Measurements from ENCODE around the gene FAM120A. TPM values are rescaled to one million over a fixed set of nuclear protein-coding genes. Genes with fewer than 3 reads are reported as not detected.

Gene FAM120A
- total and polyA plus RNA-seq, 2 of the 13 experiments (the other 11 are each of a cell fraction or from before 2014, with no cell fraction given): 41.3 to 44.4 TPM

GRCh38 chr9:93450945-93451815 lies at the start of gene FAM120A (continued):
- TF ChIP-seq ZNF616 (CRISPR knock-in tag; IDR thresholded peaks at IDR 0.05; ENCODE audit: low read depth): 0 out of 2 replicates have a peak, but pooled peaks have one; percentile 35
- no peak for TF ChIP-seq ZNF484 (CRISPR knock-in tag; IDR thresholded peaks at IDR 0.05; ENCODE audit: borderline replicate concordance, low read depth)
- no peak for TF ChIP-seq ZNF256 (CRISPR knock-in tag; conservative IDR thresholded peaks at IDR 0.05)
- TF ChIP-seq ZMAT5 (CRISPR knock-in tag; IDR thresholded peaks at IDR 0.05; ENCODE audit: borderline replicate concordance, low read depth): no peak
- 0 out of 2 replicates have a peak, but pooled peaks have one; percentile 17 for TF ChIP-seq MTERF4 (CRISPR knock-in tag; IDR thresholded peaks at IDR 0.05)
- peak; percentile 92 for TF ChIP-seq KMT2A (CRISPR knock-in tag; IDR thresholded peaks at IDR 0.05)
- no peak for TF ChIP-seq ZFP62 (CRISPR knock-in tag; IDR thresholded peaks at IDR 0.05)
- peak; percentile 64 for TF ChIP-seq ZNF574 (CRISPR knock-in tag; IDR thresholded peaks at IDR 0.05)
- TF ChIP-seq PRPF4 (IDR thresholded peaks at IDR 0.05; ENCODE audit: low read depth, low read length, poor library complexity, severe bottlenecking): no peak
- 0 out of 2 replicates have a peak, but pooled peaks have one; percentile 28 for TF ChIP-seq MXD4 (CRISPR knock-in tag; IDR thresholded peaks at IDR 0.05)
- TF ChIP-seq, protein P1, sequence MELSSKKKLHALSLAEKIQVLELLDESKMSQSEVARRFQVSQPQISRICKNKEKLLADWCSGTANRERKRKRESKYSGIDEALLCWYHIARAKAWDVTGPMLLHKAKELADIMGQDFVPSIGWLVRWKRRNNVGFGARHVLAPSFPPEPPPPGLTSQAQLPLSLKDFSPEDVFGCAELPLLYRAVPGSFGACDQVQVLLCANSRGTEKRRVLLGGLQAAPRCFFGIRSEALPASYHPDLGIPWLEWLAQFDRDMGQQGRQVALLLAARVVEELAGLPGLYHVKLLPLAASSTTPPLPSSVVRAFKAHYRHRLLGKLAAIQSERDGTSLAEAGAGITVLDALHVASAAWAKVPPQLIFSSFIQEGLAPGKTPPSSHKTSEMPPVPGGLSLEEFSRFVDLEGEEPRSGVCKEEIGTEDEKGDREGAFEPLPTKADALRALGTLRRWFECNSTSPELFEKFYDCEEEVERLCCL (CRISPR knock-in tag; IDR thresholded peaks at IDR 0.05; ENCODE audit: borderline replicate concordance): no peak
- TF ChIP-seq IKZF5 (CRISPR knock-in tag; IDR thresholded peaks at IDR 0.05): peak; percentile 16; the same call in 1 of the 2 replicates
- TF ChIP-seq GMEB1 (CRISPR knock-in tag; IDR thresholded peaks at IDR 0.05; ENCODE audit: borderline replicate concordance): no peak
- TF ChIP-seq KLF13 (CRISPR knock-in tag; IDR thresholded peaks at IDR 0.05): no peak
- no peak for TF ChIP-seq ELF4 (CRISPR knock-in tag; IDR thresholded peaks at IDR 0.05; ENCODE audit: borderline replicate concordance)
- peak; percentile 77 for TF ChIP-seq HOXA5 (CRISPR knock-in tag; IDR thresholded peaks at IDR 0.05)

All from HepG2 (cell line).